Umbilical cord (tissue), 2 donors: ENCODE results near the gene OR11A1. TPM values are rescaled to one million over a fixed set of nuclear protein-coding genes. Genes with fewer than 3 reads are reported as not detected.

Experiments used
- DNase-seq: peaks from one replicate; pipeline ENCODE4 v3.0.0-alpha.2; 2015; ENCODE audit warnings: low spot score
- total RNA-seq: library from RNA; depleted of rRNA; stranded (reverse); fragments of >200 nt; gene quantifications from one replicate; pipeline ENCODE4 v1.2.3, GENCODE V29; 2014; ENCODE audit warnings: low replicate concordance; ENCODE audit not compliant: insufficient read depth

OR11A1 gene
- total RNA-seq, 1 donor from 2014 or later, result 4.8 TPM

DNA sequence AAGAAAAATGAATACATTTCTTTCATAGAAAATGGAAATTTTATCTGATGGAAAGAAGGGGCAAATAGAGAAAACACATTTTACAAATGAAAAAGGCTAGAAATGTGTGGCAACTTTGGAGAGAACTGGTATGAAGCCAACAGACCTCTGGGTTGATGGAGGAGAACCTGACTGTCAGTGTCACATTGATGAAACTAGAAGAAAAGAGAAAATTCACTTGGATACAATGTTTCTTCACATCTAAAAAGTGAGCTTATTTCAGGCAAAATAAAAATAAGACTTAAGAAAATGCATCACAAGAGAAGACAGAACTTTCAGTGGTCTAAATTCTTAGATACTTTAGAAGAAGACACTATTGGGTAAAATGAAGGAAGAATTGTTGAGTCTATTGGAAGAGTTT, 61.5 kb downstream of the OR11A1 start, which contains the start of gene OR12D2:
Gene OR12D2, plus strand, starts transcription at position 301 of the 400 bp plus-strand sequence. CDS start 1,069 bp downstream, outside the sequence.
- no peak for DNase-seq

DNA sequence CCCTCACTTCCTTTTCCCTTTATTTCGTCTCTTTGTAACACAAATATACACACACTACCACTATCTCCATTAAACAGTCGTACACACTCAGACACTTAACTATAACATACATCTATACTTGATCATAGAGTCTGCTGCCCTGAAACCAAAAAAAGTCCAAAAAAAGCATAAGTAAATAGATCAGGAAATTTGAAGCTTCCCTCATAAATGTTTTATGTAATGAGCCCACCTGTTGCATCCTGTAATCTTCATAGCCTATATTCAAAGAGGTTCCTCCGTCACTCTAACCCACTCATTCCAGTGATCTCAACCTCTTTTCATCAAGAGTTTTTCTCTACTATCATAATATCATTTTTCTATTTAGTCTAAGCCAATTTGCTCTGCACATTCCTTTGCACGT, 68.3 kb downstream of the OR11A1 start:
- no peak for DNase-seq

- DNase-seq, result peak; percentile 1
These were observed 80.9 kb downstream of the OR11A1 start for GRCh38 chr6:29376003-29376402.

Other genes with a start within 250 kb of the OR11A1 start
- 1.4 TPM for gene OR14J1, start 155.4 kb downstream of the OR11A1 start, total RNA-seq
- 9.1 TPM for gene OR5V1, start 88.2 kb downstream of the OR11A1 start, total RNA-seq
- gene OR12D3, start 81.8 kb downstream of the OR11A1 start, total RNA-seq, result 3.6 TPM
- gene OR12D2, start 61.4 kb downstream of the OR11A1 start, total RNA-seq, result not detected
- gene OR12D1, start 42.1 kb downstream of the OR11A1 start, total RNA-seq, result 1.7 TPM
- 3.1 TPM for gene OR10C1, start 17.8 kb downstream of the OR11A1 start, total RNA-seq
- 1.2 TPM for gene OR2H1, start 84 bp upstream of the OR11A1 start, total RNA-seq
- 1.4 TPM for gene MAS1L, start 30.9 kb upstream of the OR11A1 start, total RNA-seq
- 1.9 TPM for gene UBD, start 102.7 kb upstream of the OR11A1 start, total RNA-seq
- 0.48 TPM for gene OR2H2, start 128.1 kb upstream of the OR11A1 start, total RNA-seq
- 32.0 TPM for gene GABBR1, start 176.1 kb upstream of the OR11A1 start, total RNA-seq
- gene MOG, start 200.0 kb upstream of the OR11A1 start, total RNA-seq, result 2.9 TPM
- gene ZFP57, start 224.1 kb upstream of the OR11A1 start, total RNA-seq, result not detected